Sigmoid colon (tissue), 7 donors: ENCODE measurements around the gene PGK2. TPM values are rescaled to one million over a fixed set of nuclear protein-coding genes. Genes with fewer than 3 reads are reported as not detected.

Experiments
- DNase-seq: peaks from one replicate; pipeline ENCODE4 v3.0.0-alpha.2; 2019
- H3K27ac ChIP-seq, 4 donors: fragments of 200-600 bp; sonication (generic); one replicate each; pipeline ENCODE4 v1.5.1; 2016 to 2019; ENCODE audit warnings: mild to moderate bottlenecking in 1 of 4
- H3K27me3 ChIP-seq, 3 donors: fragments of 200-600 bp; sonication (generic); one replicate each; pipeline ENCODE4 v1.5.1; 2019; ENCODE audit warnings: mild to moderate bottlenecking in 1 of 3
- H3K36me3 ChIP-seq, 4 donors: fragments of 200-600 bp; sonication (generic); one replicate each; pipeline ENCODE4 v1.5.1; 2016 to 2019
- H3K4me1 ChIP-seq, 4 donors: fragments of 200-600 bp; sonication (generic); one replicate each; pipeline ENCODE4 v1.5.1; 2017 to 2019
- H3K4me3 ChIP-seq, 4 donors: fragments of 200-600 bp; sonication (generic); one replicate each; pipeline ENCODE4 v1.5.1; 2017 to 2019; ENCODE audit warnings: mild to moderate bottlenecking in 2 of 4, moderate library complexity in 1 of 4
- H3K9me3 ChIP-seq, 4 donors: fragments of 200-600 bp in 3 of 4; sonication (generic) in 3 of 4; one replicate each; pipeline versions ENCODE4 v1.5.1 to v1.6.1; 2013 to 2019
- CTCF ChIP-seq, 4 experiments: fragments of 450-650 bp in 3 of 4; fragments of 200-600 bp in 1 of 4; IDR thresholded peaks; one replicate each; pipeline ENCODE4 v1.5.1; 2016 to 2019; ENCODE audit warnings: antibody characterized with exemption in 4 of 4, mild to moderate bottlenecking in 3 of 4, moderate library complexity in 2 of 4
- EP300 ChIP-seq, 4 donors: sonication (generic); formaldehyde crosslinking; IDR thresholded peaks; one replicate each; pipeline ENCODE4 v1.6.1; 2017; ENCODE audit warnings: antibody characterized with exemption in 4 of 4
- POLR2A ChIP-seq, 2 donors: fragments of 450-650 bp; IDR thresholded peaks; one replicate each; pipeline ENCODE4 v1.6.1; 2016; ENCODE audit warnings: antibody characterized with exemption in 2 of 2, mild to moderate bottlenecking in 2 of 2, moderate library complexity in 2 of 2
- POLR2AphosphoS5 ChIP-seq, 4 donors: sonication (generic); formaldehyde crosslinking; IDR thresholded peaks; one replicate each; pipeline ENCODE4 v1.6.1; 2017; ENCODE audit warnings: antibody characterized with exemption in 4 of 4
- WGBS, 2 donors: extraction: QIAGEN DNeasy Blood & Tissue Kit; methylation state at CpG; one replicate each; pipeline ENCODE4 v1.1.7; 2013; 5-methylcytosine and 5-hydroxymethylcytosine counted together
- intact Hi-C: fragments of 100-400 bp; cut with DNase I; formaldehyde crosslinking; loops from one replicate; pipeline ENCODE4 v1.15.1; 2023
- polyA plus RNA-seq, 3 donors: library from polyadenylated mRNA; stranded (reverse); fragments of 200-250 nt; gene quantifications; one replicate each; pipeline ENCODE4 v1.2.3, GENCODE V29; 2013
- total RNA-seq, 4 donors: library from RNA; depleted of rRNA; stranded (reverse); fragments of >200 nt; gene quantifications; one replicate each; pipeline ENCODE4 v1.1.0, GENCODE V29; 2016
- donor health status: healthy with polysubstance abuse.
- donor health status: Bipolar disorder and iron deficiency.
- donor health status: healthy.

The PGK2 gene
- total RNA-seq (not detected), polyA plus RNA-seq (not detected)

- Histone ChIP-seq H3K36me3 (no peaks in the 10 kb centered on the region), H3K9me3 (no peaks in the 10 kb centered on the region), H3K27ac (no peak within 1 kb of the TSS), H3K4me1 (no peaks in the 10 kb centered on the region), H3K4me3 (no peak within 1 kb of the TSS), H3K27me3 (no peaks in the 10 kb centered on the region)
- no peak for TF ChIP-seq EP300 (IDR thresholded peaks at IDR 0.05)
- TF ChIP-seq POLR2AphosphoS5 (IDR thresholded peaks at IDR 0.05) = no peak
- TF ChIP-seq POLR2A (IDR thresholded peaks at IDR 0.05) = no peak
- TF ChIP-seq CTCF (IDR thresholded peaks at IDR 0.05) = no peak
- intact Hi-C loops = no loop called here
- DNase-seq = no peak
- 82 to 89% methylated on average over 8 of the region's 8 CpGs for WGBS, 2 donors
Measured at GRCh38 chr6:49787176-49787575, at the start of gene PGK2. Gene PGK2, minus strand, starts transcription at chr6:49787285. Its CDS starts 98 bp downstream, at chr6:49787187.

- TF ChIP-seq POLR2AphosphoS5 (IDR thresholded peaks at IDR 0.05) (no peak), EP300 (IDR thresholded peaks at IDR 0.05) (no peak)
- Histone ChIP-seq H3K27me3 (no peaks in the 10 kb centered on the region), H3K4me1 (no peaks in the 10 kb centered on the region), H3K4me3 (no peak overlapping the region), H3K27ac (no peak overlapping the region), H3K36me3 (no peaks in the 10 kb centered on the region), H3K9me3 (no peaks in the 10 kb centered on the region)
- intact Hi-C loops = no loop called here
- no peak for DNase-seq
- WGBS, 2 donors = 82 to 89% methylated on average over 3 of the region's 3 CpGs
Measured at GRCh38 chr6:49835140-49835539, 48.1 kb upstream of the PGK2 start.

GRCh38 chr6:49833386-49833785, 46.3 kb upstream of the PGK2 start:
- Histone ChIP-seq H3K27me3 (no peaks in the 10 kb centered on the region), H3K4me3 (no peak overlapping the region), H3K27ac (no peak overlapping the region), H3K9me3 (no peaks in the 10 kb centered on the region), H3K36me3 (no peaks in the 10 kb centered on the region), H3K4me1 (no peaks in the 10 kb centered on the region)
- 66 to 87% methylated on average over 1 of the region's 1 CpG for WGBS, 2 donors
- intact Hi-C loops = no loop called here
- TF ChIP-seq CTCF (IDR thresholded peaks at IDR 0.05) (no peak), EP300 (IDR thresholded peaks at IDR 0.05) (no peak), POLR2AphosphoS5 (IDR thresholded peaks at IDR 0.05) (no peak), POLR2A (IDR thresholded peaks at IDR 0.05) (no peak)
- no peak for DNase-seq

- TF ChIP-seq POLR2A (IDR thresholded peaks at IDR 0.05) = no peak
- intact Hi-C loops = no loop called here
- H3K27ac ChIP-seq = no peak overlapping the region
Measured at GRCh38 chr6:49826743-49827406, 39.8 kb upstream of the PGK2 start.

GRCh38 chr6:49815166-49815565, 28.1 kb upstream of the PGK2 start:
- no peak for TF ChIP-seq EP300 (IDR thresholded peaks at IDR 0.05)
- no peak for TF ChIP-seq POLR2A (IDR thresholded peaks at IDR 0.05)
- TF ChIP-seq CTCF (IDR thresholded peaks at IDR 0.05) = no peak
- no peak for TF ChIP-seq POLR2AphosphoS5 (IDR thresholded peaks at IDR 0.05)
- no peaks in the 10 kb centered on the region for H3K9me3 ChIP-seq
- H3K4me1 ChIP-seq = no peaks in the 10 kb centered on the region

More at GRCh38 chr6:49826743-49827406, 39.8 kb upstream of the PGK2 start:
- H3K4me1 ChIP-seq = no peaks in the 10 kb centered on the region
- no peaks in the 10 kb centered on the region for H3K9me3 ChIP-seq
- no peaks in the 10 kb centered on the region for H3K27me3 ChIP-seq
- H3K4me3 ChIP-seq = no peak overlapping the region
- 23 to 34% methylated on average over 5 of the region's 5 CpGs for WGBS, 2 donors
- DNase-seq = no peak
- no peaks in the 10 kb centered on the region for H3K36me3 ChIP-seq

GRCh38 chr6:49813248-49813647, 26.2 kb upstream of the PGK2 start:
- TF ChIP-seq POLR2A (IDR thresholded peaks at IDR 0.05) (no peak), EP300 (IDR thresholded peaks at IDR 0.05) (no peak), CTCF (IDR thresholded peaks at IDR 0.05) (no peak), POLR2AphosphoS5 (IDR thresholded peaks at IDR 0.05) (no peak)
- 63 to 82% methylated on average over 2 of the region's 2 CpGs for WGBS, 2 donors
- intact Hi-C loops = no loop called here
- no peaks in the 10 kb centered on the region for H3K36me3 ChIP-seq
- H3K4me3 ChIP-seq = no peak overlapping the region
- no peak overlapping the region for H3K27ac ChIP-seq
- H3K4me1 ChIP-seq = no peaks in the 10 kb centered on the region
- DNase-seq = no peak
- H3K27me3 ChIP-seq = no peaks in the 10 kb centered on the region
- no peaks in the 10 kb centered on the region for H3K9me3 ChIP-seq

More at GRCh38 chr6:49815166-49815565, 28.1 kb upstream of the PGK2 start:
- H3K36me3 ChIP-seq = no peaks in the 10 kb centered on the region
- no peaks in the 10 kb centered on the region for H3K27me3 ChIP-seq
- DNase-seq = no peak
- intact Hi-C loops = no loop called here
- H3K27ac ChIP-seq = no peak overlapping the region
- 31 to 73% methylated on average over 2 of the region's 2 CpGs for WGBS, 2 donors
- no peak overlapping the region for H3K4me3 ChIP-seq
